Muscle of back (tissue), 13 donors: ENCODE data around the gene GTF3C4. TPM values are rescaled to one million over a fixed set of nuclear protein-coding genes. Genes with fewer than 3 reads are reported as not detected.
A peak's percentile ranks its signal among the peaks of the same experiment; 100 is the strongest.

Source experiments
- DNase-seq, 3 donors: peaks; one replicate each; pipeline versions ENCODE4 v3.0.0 to v3.0.0-alpha.2; 2013
- long read RNA-seq, 9 donors: transcript quantifications; one replicate each; lab custom pipeline, GENCODE V29; 2026
- polyA plus RNA-seq, 10 donors: library from polyadenylated mRNA; unstranded; fragments of 120-200 nt; gene quantifications; one replicate each; pipeline ENCODE4 v1.2.1, GENCODE V29; 2013; ENCODE audit not compliant: insufficient read length in 10 of 10

GTF3C4 gene, protein sequence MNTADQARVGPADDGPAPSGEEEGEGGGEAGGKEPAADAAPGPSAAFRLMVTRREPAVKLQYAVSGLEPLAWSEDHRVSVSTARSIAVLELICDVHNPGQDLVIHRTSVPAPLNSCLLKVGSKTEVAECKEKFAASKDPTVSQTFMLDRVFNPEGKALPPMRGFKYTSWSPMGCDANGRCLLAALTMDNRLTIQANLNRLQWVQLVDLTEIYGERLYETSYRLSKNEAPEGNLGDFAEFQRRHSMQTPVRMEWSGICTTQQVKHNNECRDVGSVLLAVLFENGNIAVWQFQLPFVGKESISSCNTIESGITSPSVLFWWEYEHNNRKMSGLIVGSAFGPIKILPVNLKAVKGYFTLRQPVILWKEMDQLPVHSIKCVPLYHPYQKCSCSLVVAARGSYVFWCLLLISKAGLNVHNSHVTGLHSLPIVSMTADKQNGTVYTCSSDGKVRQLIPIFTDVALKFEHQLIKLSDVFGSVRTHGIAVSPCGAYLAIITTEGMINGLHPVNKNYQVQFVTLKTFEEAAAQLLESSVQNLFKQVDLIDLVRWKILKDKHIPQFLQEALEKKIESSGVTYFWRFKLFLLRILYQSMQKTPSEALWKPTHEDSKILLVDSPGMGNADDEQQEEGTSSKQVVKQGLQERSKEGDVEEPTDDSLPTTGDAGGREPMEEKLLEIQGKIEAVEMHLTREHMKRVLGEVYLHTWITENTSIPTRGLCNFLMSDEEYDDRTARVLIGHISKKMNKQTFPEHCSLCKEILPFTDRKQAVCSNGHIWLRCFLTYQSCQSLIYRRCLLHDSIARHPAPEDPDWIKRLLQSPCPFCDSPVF
- polyA plus RNA-seq = 10 to 100 TPM; 12.1 to 19.4 (median 14.7) TPM
- long read RNA-seq, donor 1, full-length matches to known transcripts = 2 of 2 reads
- long read RNA-seq, donor 1, partial matches to known transcripts = 0 of 2 reads
- long read RNA-seq, donor 1, other reads (novel, unspliced or antisense) = 0 of 2 reads
- long read RNA-seq, donor 2, full-length matches to known transcripts = 2 of 2 reads
- long read RNA-seq, donor 2, partial matches to known transcripts = 0 of 2 reads
- long read RNA-seq, donor 2, other reads (novel, unspliced or antisense) = 0 of 2 reads
- long read RNA-seq, donor 3 = 0 reads
- long read RNA-seq, donor 4, full-length matches to known transcripts = 2 of 2 reads
- long read RNA-seq, donor 4, partial matches to known transcripts = 0 of 2 reads
- long read RNA-seq, donor 4, other reads (novel, unspliced or antisense) = 0 of 2 reads
- long read RNA-seq, donor 5, full-length matches to known transcripts = 3 of 15 reads
- long read RNA-seq, donor 5, partial matches to known transcripts = 12 of 15 reads
- long read RNA-seq, donor 5, other reads (novel, unspliced or antisense) = 0 of 15 reads
- long read RNA-seq, donor 6, full-length matches to known transcripts = 3 of 3 reads
- long read RNA-seq, donor 6, partial matches to known transcripts = 0 of 3 reads
- long read RNA-seq, donor 6, other reads (novel, unspliced or antisense) = 0 of 3 reads
- long read RNA-seq, donor 7, full-length matches to known transcripts = 5 of 10 reads
- long read RNA-seq, donor 7, partial matches to known transcripts = 5 of 10 reads
- long read RNA-seq, donor 7, other reads (novel, unspliced or antisense) = 0 of 10 reads
- long read RNA-seq, donor 8, full-length matches to known transcripts = 2 of 2 reads
- long read RNA-seq, donor 8, partial matches to known transcripts = 0 of 2 reads
- long read RNA-seq, donor 8, other reads (novel, unspliced or antisense) = 0 of 2 reads
- long read RNA-seq, donor 9, full-length matches to known transcripts = 1 of 1 reads
- long read RNA-seq, donor 9, partial matches to known transcripts = 0 of 1 reads
- long read RNA-seq, donor 9, other reads (novel, unspliced or antisense) = 0 of 1 reads

DNA sequence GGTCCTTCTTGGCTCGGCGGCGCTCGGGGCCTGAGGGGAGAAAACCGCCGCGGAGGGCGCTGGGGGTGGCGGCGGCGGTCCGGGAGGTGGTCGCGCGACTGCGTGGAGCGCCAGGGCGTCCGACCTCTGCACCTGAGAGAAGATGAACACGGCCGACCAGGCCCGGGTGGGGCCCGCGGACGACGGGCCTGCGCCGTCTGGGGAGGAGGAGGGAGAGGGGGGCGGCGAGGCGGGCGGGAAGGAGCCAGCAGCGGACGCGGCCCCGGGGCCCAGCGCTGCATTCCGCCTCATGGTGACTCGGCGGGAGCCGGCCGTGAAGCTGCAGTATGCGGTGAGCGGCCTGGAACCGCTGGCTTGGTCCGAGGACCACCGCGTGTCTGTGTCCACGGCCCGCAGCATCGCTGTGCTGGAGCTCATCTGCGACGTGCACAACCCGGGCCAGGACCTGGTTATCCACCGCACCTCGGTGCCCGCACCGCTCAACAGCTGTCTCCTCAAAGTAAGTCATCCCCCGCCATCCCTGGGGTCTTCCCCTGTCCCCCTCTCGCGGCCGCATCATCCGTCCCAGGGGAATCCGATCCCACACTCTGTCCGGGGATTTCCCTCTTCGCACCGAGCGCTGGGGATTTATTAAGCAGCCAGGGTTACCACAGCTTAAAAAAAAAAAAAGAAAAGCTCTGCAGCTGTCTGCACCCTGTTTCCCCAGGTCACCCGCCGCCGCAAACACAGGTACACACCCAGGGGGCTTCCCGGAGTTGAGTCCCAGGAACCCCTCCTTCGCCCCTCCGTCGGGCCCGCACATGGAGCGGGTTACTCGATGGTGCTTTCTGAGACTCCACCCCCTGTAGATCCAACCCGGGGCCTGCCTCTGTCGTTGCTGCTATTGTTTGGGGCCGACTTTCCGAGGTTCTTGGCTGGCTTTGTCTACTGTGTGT is at the start of gene GTF3C4:
GTF3C4 (plus strand) TSS at position 8 of the 935 bp plus-strand sequence; CDS start at position 143, 135 bp downstream.
- peak in 1 of 3 donors; percentile 46 for DNase-seq

- DNase-seq = peak in 2 of 3 donors; percentile 7 to 35
Observed at GRCh38 chr9:132622159-132622558, 48.1 kb upstream of the GTF3C4 start.

DNA sequence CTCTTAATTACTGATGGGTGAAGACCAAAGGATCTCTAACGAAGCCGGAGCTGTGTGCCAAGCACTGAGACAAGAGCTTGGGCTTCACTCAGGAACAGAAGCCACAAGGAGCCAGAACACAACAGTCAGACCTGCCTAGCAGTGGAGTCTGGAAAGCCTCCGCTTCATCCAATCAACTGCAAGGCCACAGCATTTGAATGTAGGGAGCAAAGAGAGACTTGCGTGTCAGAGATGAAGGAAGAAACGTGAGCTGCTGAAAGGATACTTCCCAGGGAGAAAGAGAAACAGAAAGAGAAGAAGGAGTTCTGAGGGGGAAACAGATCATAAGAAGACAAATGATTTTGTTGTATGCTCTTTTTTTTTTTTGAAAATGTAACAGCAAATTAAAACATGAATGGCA is 44.0 kb upstream of the GTF3C4 start:
- no peak for DNase-seq

DNA sequence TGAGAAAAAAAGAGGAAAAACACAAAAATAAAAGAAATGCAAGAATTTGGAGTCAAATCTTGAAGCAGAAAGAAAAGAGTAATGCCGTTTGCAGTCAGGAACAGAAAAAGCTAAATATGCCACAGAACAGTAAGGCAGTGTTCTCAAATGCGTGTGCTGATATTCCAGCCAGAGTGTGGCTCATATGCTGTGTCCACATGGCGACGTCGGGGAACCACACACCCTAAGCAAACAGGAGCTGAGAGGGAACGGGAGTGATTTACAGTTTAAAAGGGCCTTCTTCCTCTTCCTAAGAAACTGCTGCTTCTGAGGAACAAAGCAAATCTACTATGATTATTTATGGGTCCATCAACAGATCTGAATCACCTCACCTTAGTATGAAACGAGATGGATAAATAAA is 43.2 kb upstream of the GTF3C4 start:
- no peak for DNase-seq

- no peak for DNase-seq
Observed at GRCh38 chr9:132627594-132627993, 42.7 kb upstream of the GTF3C4 start.

- DNase-seq = no peak
Observed at GRCh38 chr9:132628746-132629145, 41.5 kb upstream of the GTF3C4 start.

DNA sequence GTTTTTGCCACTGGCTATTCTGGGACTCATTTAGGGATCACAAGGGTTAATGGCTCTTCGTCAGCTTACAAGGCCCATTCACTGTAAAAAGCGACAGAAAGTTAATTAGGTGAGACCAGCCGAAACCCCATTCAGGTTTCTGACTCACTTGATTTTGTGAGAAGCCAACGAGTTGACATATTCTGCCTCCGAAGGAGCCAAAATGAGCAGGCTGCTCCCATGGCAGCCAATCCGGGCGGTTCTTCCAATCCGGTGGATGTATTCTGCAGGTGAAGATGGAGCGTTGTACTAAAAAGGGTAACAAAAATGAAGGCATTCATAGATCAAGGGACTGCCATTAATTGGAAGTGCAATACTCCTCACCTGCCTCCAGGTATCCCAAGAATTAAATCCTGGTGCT is 40.1 kb upstream of the GTF3C4 start:
- no peak for DNase-seq

DNA sequence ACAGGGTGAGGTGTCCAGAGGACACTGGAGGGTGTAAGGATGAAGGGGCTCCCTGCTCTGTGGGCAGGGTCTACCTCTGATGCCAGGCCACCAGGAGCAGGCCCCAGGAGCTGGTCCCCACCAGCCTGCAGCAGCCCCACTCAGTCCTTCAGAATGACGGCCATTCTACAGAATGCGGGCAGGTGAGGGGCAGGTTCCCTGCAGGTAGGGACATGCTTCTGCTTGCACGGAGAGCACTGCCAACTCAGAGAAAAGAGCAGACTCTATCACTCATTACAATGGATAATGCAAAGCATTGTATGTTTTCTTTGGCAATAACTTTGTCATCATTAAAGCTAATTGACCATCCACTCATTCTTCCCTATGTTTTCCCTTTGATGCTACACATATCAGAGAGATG is 39.5 kb upstream of the GTF3C4 start:
- no peak for DNase-seq

DNA sequence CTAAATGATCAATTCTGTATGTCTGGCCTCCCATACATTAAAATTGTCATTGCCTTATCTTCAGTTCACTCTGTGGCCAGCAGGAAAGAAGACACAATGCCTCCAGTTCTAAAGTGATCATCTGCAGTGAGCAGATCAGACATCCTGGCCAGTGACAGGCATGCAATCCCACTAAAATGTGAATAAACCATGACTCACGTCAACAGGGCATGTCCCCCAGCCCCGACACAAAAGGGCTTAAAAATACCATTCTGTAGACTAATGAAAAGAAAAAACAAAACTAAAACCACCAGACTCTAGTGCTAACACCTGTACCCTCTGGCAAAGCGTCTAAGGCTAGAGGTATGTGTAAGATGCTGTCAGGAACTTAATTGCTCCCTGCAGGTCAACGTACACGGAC is 39.0 kb upstream of the GTF3C4 start:
- DNase-seq = peak in 1 of 3 donors; percentile 41

DNA sequence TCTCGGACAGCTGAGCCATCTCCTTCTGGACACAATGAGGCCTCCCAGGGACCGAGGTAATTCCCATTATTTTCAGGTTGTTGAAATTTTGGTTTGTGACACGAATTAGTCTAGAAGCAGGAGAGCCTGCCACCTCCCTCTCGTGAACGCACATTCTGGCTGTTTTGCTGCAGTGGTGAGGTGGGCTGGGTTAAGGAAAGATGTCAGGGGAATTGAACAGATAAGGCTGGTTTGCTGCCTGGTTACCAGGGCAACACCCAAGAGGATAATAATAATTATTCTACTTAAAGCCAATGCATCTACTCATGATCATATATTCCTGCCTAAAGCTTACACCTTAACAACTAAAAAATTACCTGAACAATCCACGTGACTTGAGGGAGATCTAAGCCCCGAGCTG is 38.6 kb upstream of the GTF3C4 start:
- no peak for DNase-seq

DNA sequence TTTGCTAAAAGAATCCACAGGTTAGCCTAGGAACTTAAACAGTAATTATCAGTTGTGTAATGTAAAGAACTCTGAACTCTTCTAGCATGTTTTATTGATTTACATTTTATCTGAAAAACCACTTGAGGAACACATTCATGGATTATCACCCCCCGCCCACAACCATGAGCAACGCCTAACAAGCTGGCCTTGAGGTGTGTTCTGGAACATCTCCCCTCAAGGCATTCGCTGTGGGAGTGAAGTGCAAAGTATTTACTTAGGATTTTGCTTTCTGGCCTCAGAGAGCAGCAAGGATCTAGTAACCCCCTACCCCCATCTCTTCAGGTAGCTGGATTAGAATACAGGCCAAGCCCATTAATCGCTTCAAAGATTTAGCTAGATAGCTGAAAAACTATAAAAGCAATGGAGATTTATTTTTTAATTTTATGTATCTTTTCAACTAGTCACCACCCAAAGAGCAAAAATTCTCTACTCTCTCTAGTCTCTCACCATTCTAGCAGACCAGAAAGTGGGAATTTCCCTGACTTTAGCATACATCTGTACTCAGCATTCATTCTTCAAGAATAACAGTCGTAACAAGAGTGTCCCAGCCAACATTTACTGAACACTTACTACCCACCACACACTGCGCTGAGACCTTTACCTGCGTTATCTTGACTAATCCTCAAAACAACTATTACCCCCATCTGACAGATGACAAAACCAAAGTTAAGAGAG is 37.7 kb upstream of the GTF3C4 start:
- no peak for DNase-seq

GRCh38 chr9:132634327-132634726 is 35.9 kb upstream of the GTF3C4 start:
- DNase-seq = no peak

- no peak for DNase-seq
Observed at GRCh38 chr9:132637351-132637750, 32.9 kb upstream of the GTF3C4 start.

- DNase-seq = no peak
Observed at GRCh38 chr9:132637801-132638200, 32.5 kb upstream of the GTF3C4 start.

- DNase-seq = no peak
Observed at GRCh38 chr9:132638240-132638639, 32.0 kb upstream of the GTF3C4 start.

- no peak for DNase-seq
Observed at GRCh38 chr9:132639322-132639721, 30.9 kb upstream of the GTF3C4 start.

- DNase-seq = no peak
Observed at GRCh38 chr9:132641216-132641615, 29.0 kb upstream of the GTF3C4 start.

DNA sequence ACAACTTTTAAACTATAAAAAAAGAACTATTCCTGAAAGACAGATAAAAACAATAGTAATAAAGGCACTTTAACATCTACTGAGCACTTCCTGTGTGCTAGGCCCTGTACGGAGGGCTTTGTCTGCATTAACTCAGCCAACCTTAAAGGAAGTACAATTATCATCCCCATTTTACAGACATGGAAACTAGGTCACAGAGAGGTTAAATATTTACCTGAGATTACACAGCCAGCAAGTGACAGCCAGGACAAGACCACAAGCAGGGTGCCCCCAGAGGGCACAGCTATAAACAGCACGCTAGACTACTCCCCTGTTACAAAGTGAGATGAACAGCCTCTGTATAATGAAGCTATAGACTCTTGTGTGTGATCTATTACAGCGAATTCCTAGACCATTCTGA is 26.0 kb upstream of the GTF3C4 start:
- no peak for DNase-seq

DNA sequence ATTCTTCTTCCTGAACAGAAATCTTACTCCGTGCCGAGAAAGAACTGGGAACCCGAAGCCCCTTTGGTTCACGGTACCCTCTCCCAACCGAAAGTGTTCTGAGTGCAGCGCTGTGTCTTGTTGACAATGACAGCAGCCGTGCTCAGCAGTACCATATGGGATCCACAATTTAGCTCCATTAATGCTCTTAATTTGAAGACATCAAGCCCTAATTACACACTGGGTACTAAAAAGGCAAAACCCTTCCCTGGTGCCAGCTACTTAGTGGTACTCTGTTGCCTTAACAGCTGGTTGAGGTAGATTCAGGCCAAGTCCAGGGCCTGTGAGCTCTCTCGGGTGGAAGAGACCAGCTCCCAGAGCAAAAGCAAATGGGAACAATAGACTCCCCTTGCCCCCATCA is 25.0 kb upstream of the GTF3C4 start:
- DNase-seq = no peak
